ENCODE measurements around the gene PLEKHA4. TPM values are rescaled to one million over a fixed set of nuclear protein-coding genes. Genes with fewer than 3 reads are reported as not detected.

Gene PLEKHA4
- total RNA-seq, 1 donor from 2014 or later: 9.4 TPM

- Mint-ChIP-seq H3K27me3 (ENCODE audit: unreplicated experiment) (peaks cover 3% of the 10 kb centered on the region), H3K9me3 (ENCODE audit: unreplicated experiment) (peaks cover 5% of the 10 kb centered on the region), H3K27ac (ENCODE audit: unreplicated experiment) (no peak overlapping the region), H3K4me1 (ENCODE audit: low read depth, unreplicated experiment) (peaks cover 4% of the 10 kb centered on the region), H3K4me3 (ENCODE audit: unreplicated experiment) (no peak overlapping the region), H3K36me3 (ENCODE audit: unreplicated experiment) (no peaks in the 10 kb centered on the region)
- DNase-seq: no peak
- TF ChIP-seq CTCF (IDR thresholded peaks at IDR 0.05; ENCODE audit: partially characterized antibody, unreplicated experiment): no peak
These were observed 27.4 kb downstream of the PLEKHA4 start for GRCh38 chr19:48841047-48841446.

- no peak for DNase-seq
- peaks cover 5% of the 10 kb centered on the region for H3K27me3 Mint-ChIP-seq (ENCODE audit: unreplicated experiment)
- TF ChIP-seq CTCF (IDR thresholded peaks at IDR 0.05; ENCODE audit: partially characterized antibody, unreplicated experiment): no peak
- peaks cover 6% of the 10 kb centered on the region for H3K9me3 Mint-ChIP-seq (ENCODE audit: unreplicated experiment)
- H3K4me3 Mint-ChIP-seq (ENCODE audit: unreplicated experiment): peak overlapping the region; percentile 54
- no peak overlapping the region for H3K27ac Mint-ChIP-seq (ENCODE audit: unreplicated experiment)
- H3K36me3 Mint-ChIP-seq (ENCODE audit: unreplicated experiment): peaks cover 4% of the 10 kb centered on the region
- H3K4me1 Mint-ChIP-seq (ENCODE audit: low read depth, unreplicated experiment): peaks cover 4% of the 10 kb centered on the region
These were observed 30.7 kb downstream of the PLEKHA4 start for GRCh38 chr19:48837687-48838086.

- TF ChIP-seq CTCF (IDR thresholded peaks at IDR 0.05; ENCODE audit: partially characterized antibody, unreplicated experiment): no peak
- DNase-seq: peak; percentile 85
- peak overlapping the region; percentile 28 for H3K27ac Mint-ChIP-seq (ENCODE audit: unreplicated experiment)
- H3K27me3 Mint-ChIP-seq (ENCODE audit: unreplicated experiment): peaks cover 7% of the 10 kb centered on the region
- H3K36me3 Mint-ChIP-seq (ENCODE audit: unreplicated experiment): peaks cover 4% of the 10 kb centered on the region
- H3K9me3 Mint-ChIP-seq (ENCODE audit: unreplicated experiment): peaks cover 6% of the 10 kb centered on the region
- peak overlapping the region; percentile 78 for H3K4me3 Mint-ChIP-seq (ENCODE audit: unreplicated experiment)
- H3K4me1 Mint-ChIP-seq (ENCODE audit: low read depth, unreplicated experiment): peaks cover 2% of the 10 kb centered on the region
These were observed 31.3 kb downstream of the PLEKHA4 start for GRCh38 chr19:48837051-48837524.

- Mint-ChIP-seq H3K36me3 (ENCODE audit: unreplicated experiment) (peaks cover 4% of the 10 kb centered on the region), H3K27ac (ENCODE audit: unreplicated experiment) (peak within 1 kb of the TSS; percentile 28), H3K9me3 (ENCODE audit: unreplicated experiment) (peaks cover 6% of the 10 kb centered on the region), H3K4me3 (ENCODE audit: unreplicated experiment) (peak within 1 kb of the TSS; percentile 84), H3K4me1 (ENCODE audit: low read depth, unreplicated experiment) (peaks cover 2% of the 10 kb centered on the region), H3K27me3 (ENCODE audit: unreplicated experiment) (peaks cover 7% of the 10 kb centered on the region)
- TF ChIP-seq CTCF (IDR thresholded peaks at IDR 0.05; ENCODE audit: partially characterized antibody, unreplicated experiment): peak; percentile 36
- peak; percentile 42 for DNase-seq
These were observed 32.1 kb downstream of the PLEKHA4 start, which contains the start of gene HSD17B14 for GRCh38 chr19:48836089-48837017. Gene HSD17B14, minus strand, starts transcription at chr19:48836491. Its CDS starts 80 bp downstream, at chr19:48836411.

- Mint-ChIP-seq H3K4me3 (ENCODE audit: unreplicated experiment) (peak overlapping the region; percentile 84), H3K27ac (ENCODE audit: unreplicated experiment) (no peak overlapping the region), H3K4me1 (ENCODE audit: low read depth, unreplicated experiment) (peaks cover 2% of the 10 kb centered on the region), H3K36me3 (ENCODE audit: unreplicated experiment) (peaks cover 4% of the 10 kb centered on the region), H3K27me3 (ENCODE audit: unreplicated experiment) (peaks cover 7% of the 10 kb centered on the region), H3K9me3 (ENCODE audit: unreplicated experiment) (peaks cover 5% of the 10 kb centered on the region)
- peak; percentile 80 for TF ChIP-seq CTCF (IDR thresholded peaks at IDR 0.05; ENCODE audit: partially characterized antibody, unreplicated experiment)
- DNase-seq: peak; percentile 94
These were observed 32.7 kb downstream of the PLEKHA4 start for GRCh38 chr19:48835734-48836088.

All from glutamatergic neuron (in vitro differentiated cells).